Effector CD4-positive, alpha-beta T cell (primary cell): ENCODE results near the gene C16orf54.
"Not testable (repeated sequence)": the region's sequence is repeated elsewhere in the genome, so short reads cannot be mapped to it uniquely, and the experiment has no call there.

ENCODE experiments used
- DNase-seq: peaks from one replicate; pipeline ENCODE4 v3.0.0-alpha.2; 2020
- total RNA-seq: gene quantifications from one replicate; lab custom pipeline; 2026; lab: John Stamatoyannopoulos, UW

The C16orf54 gene, protein sequence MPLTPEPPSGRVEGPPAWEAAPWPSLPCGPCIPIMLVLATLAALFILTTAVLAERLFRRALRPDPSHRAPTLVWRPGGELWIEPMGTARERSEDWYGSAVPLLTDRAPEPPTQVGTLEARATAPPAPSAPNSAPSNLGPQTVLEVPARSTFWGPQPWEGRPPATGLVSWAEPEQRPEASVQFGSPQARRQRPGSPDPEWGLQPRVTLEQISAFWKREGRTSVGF
- 208 reads per million, percentile 93 among the genes with 10 or more reads in this experiment for total RNA-seq

DNA sequence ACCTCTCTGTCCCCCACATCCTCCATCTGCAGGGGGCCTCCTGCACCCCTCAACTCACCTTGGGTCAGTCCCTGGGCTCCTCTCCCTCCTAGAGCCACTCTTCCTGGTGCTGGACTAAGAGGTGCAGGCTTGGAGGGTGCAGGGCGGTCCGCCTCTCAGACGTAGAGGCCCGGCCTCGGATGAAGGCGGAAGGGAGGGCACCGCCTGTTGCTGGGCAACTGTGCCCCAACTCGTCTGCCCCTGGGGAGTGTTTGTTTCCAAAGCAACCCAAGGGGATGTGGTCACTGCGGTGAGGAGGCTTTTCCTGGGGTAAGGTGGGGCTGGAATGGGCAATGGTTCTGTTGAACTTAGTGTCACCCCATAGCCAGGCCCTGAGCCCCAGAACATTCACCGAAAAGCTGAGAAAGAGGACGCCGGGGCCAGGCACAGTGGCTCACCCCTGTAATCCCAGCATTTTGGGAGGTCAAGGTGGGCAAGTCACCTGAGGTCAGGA is at the start of gene C16orf54:
Gene C16orf54 (minus strand): TSS at position 138 of the 493 bp plus-strand sequence. CDS start 1,039 bp downstream, outside the sequence.
- peak; percentile 93 for DNase-seq

DNA sequence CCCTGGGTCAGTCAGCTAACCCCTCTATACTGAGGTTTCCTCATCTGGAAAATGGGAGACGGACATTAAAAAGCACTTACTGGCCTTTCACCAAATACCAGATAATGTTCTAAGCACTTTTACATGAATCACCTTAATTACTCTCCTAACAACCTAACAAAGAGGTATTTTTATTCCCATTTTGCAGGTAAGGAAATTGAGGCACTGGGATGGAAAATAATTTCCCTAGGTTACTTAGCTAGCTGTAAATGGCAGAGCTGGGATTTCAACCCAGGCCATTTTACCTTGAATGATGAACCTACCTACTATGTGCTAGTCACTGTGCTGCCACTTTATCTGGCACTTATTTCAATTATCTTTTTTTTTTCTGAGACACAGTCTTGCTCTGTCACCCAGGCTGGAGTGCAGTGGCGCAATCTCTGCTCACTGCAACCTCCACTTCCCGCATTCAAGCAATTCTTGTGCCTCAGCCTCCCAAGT is 48.5 kb upstream of the C16orf54 start:
- DNase-seq: no peak

DNA sequence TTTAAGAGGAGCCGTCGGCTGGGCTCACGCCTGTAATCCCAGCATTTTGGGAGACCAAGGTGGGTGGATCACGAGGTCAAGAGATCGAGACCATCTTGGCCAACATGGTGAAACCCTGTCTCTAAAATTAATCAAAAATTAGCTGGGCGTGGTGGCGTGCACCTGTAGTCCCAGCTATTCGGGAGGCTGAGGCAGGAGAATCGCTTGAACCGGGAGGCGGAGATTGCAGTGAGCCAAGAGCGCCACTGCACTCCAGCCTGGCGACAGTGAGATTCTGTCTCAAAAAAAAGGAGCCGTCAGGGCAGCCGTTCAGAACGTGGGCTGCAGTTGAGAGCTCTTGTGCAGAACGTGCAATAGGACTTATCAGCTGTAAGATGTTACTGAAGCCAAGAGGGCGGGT is 47.4 kb upstream of the C16orf54 start:
- not testable (repeated sequence) for DNase-seq

DNA sequence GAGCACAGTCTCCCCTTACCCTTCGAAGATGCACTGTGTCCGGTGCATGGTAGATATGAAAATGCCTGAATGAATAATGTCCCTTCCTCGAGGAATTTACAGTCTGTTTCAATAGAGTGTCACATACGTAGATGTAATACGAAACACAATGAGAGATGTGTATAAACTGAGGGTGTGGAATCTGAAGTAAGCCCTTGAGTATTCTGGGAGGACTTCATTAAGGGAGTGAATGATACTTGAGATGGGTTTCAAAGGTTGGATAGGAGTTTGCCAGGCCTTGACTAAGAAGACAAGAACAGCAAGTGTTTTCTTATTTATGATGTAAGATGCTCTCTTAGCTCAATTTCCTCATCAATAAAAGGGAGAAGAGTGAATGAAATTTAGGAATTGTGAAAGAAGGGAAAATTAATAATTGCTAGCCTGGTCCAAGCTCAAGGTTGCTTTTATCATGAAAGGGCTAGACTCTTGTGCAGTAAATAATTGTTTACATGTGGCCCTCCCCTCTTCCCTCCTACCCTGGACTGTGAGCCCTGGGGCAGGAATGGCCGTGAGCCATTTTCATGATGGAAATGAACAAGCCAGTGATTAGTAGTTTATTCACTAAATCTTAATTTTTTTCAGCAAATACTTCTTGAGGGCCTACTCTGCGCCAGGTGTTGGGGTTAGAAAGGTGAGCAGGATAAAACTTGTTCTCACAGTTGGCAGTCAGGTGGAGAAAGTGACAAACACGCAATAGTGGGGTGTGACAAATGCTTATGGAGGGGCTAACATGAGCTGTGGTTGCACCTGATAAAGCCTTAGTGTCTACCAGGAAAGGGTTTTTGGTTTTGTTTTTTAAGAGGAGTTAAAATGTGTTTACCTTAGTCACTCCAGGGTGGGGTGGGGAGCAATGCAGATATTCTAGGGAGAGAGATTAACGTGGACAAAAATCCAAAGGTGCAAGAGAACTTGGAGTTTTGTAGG is 46.3 kb upstream of the C16orf54 start:
- no peak for DNase-seq

DNA sequence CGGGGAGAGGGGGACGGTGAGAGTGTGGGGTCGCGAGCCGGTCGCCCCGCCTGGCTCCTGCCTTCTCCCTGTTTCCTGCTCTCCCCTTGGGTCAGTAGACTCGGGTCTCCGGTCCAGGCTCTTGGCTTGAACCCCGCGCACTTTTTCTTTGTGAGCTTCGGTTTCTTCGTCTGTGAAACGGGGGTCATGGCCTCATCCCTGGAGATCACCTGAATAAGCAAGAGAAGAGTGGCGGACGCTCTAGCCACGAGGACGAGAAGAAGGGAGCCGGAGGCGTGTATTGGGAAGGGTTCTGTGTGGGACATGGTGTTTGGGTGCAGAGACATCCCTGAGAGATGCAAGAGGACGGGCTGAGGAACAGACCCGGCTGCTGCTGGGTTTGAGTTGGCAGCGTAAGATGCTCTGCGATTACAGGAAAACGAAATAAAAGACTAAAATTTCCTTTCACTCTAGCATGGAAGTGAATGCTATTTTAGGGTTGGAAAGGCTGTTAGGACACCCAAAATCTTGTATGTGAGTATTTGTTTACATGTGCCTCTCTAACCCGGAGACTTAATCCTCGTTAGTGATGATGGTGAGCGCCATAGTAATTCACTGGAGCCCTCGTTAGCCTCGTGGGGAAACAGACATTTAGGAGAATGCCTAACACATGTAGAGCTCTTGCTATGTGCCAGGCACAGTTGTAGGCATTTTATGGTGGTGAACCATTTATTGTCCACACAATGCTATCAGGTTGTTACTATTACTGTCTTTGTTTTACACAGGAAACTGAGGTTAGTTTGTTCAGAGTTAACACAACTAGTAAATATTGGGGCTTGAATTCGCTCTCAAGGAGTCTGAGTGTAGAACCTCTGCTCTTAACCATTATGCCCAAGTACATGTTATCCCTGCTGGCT is 45.4 kb upstream of the C16orf54 start:
- no peak for DNase-seq

DNA sequence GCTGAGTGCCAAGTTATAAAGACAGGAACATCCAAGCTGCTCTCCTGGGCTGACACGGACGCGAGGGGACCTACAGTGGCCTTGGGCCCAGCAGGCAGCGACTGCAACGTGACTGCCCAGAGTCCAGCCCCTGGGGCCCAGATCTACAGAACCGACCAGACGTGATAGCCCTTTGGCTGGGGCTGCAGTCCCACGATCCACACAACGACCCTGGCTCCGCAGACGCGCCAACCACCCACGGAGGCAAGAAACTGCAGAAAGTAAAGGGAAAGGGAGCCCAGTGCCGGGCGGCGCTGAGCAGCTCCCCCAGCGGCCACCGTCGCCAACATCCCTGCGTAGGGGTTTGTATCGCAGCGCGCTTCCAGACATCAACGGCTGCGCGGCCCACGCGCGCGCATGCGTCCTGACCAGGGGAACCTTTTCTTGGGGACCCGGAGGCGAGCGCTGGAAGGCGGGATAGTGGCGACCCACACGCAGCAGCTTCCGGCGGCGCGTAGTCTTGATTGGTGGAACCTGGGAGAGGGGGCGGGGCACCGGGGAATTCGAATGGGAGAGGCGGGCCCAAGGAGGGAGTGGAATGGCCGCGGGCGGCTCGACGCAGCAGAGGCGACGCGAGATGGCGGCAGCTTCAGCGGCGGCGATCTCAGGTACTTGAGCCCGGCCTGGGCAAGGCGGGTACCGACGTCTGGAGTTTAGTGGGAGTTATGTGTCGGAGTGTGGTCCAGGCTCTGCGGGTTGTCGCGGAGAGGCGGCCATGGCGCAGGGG is 44.6 kb upstream of the C16orf54 start, which contains the start of gene KIF22:
Gene KIF22 (plus strand): TSS at position 569 of the 766 bp plus-strand sequence. CDS start 9 bp downstream, at position 578.
- peak; percentile 100 for DNase-seq

DNA sequence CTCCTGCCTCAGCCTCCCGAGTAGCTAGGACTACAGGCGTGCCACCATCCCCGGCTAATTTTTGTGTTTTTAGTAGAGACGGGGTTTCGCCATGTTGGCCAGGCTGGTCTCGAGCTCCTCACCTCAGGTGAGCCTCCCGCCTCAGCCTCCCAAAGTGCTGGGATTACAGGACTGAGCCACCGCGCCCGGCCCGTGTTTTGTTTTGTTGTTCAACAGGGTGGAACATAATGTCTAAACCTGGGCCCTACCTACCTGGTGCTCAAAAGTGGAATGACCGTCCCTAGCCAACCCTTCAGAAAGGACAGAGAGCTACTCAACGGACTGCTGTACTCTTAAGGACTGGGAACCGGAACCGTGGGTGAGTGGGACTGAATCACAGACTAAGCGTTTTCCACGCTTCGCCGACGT is 44.0 kb upstream of the C16orf54 start:
- no peak for DNase-seq

DNA sequence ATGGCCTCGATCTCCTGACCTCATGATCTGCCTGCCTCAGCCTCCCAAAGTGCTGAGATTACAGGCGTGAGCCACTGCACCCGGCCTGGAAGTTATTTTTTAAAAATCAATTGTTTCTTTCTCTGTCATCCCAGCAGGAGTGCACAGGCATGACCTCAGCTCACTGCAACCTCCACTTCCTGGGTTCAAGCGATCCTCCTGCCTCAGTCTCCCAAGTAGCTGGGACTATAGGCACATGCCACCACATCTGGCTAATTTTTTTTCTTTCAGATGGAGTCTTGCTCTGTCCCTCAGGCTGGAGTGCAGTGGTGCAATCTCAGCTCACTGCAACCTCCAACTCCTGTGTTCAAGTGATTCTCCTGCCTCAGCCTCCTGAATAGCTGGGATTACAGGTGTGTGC is 41.4 kb upstream of the C16orf54 start:
- not testable (repeated sequence) for DNase-seq

DNA sequence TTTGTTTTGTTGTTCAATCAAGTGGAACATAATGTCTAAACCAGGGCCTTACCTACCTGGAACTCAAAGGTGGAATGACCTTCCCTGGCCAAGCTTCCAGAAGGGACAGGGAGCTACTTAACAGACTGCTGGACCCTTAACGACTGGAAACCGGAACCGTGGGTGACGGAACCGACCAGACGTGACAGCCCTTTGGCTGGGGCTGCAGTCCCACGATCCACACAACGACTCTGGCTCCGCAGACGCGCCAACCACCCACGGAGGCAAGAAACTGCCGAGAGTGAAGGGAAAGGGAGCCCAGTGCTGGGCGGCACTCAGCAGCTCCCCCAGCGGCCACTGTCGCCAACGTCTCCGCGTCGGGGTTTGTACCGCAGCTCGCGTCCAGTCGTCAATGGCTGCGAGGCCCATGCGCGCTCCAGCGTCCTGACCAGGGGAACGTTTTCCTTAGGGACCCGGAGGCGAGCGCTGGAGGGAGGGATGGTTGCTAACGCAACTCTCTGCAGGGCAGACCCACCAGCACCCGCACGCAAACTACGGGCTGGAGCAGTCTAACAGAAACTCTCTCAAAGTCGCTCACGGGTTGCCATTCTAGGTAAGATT is 39.2 kb upstream of the C16orf54 start:
- DNase-seq: peak; percentile 58

DNA sequence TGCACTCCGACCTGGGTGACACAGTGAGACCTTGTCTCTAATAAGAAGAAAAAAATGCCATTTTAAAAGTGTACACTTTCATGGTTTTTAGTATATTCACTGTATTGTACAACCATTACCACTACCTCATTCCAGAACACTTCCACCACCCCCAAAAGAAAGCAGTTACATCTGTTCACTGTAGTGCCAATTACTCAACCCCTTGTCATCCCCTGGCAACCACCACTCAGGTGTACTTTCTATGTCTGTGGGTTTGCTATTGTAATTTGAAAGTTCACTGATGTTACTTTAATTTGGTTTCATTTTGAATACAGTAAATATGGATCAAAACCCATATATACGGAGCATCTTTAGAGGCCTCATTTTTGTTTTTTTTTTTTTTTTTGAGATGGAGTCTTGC is 38.4 kb upstream of the C16orf54 start:
- no peak for DNase-seq

DNA sequence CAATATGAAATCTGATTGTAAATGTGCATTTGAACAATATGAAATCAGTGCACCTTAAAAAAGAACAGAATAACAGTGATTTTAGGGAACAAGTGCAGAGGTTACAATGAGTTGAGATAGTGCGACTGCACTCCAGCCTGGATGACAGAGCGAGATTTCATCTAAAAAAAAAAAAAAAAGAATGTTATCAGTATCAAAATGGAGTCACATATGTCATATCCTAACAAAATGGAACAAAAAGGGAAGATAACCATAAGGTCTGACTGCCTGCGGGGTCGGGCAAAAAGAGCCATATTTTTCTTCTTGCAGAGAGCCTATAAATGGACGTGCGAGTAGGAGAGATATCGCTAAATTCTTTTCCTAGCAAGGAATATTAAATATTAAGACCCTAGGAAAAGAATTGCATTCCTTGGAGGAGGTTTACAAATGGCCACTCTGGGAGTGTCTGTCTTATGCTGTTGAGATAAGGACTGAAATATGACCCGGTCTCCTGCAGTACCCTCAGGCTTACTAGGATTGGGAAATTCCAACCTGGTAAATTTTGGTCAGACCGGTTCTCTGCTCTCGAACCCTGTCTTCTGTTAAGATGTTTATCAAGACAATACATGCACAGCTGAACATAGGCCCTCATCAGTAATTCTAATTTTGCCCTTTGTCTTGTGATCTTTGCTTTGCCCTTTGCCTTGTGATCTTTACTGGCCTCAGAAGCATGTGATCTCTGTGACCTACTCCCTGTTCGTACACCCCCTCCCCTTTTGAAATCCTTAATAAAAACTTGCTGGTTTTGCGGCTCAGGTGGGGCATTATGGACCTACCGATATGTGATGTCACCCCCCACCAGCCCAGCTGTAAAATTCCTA is 37.5 kb upstream of the C16orf54 start:
- not testable (repeated sequence) for DNase-seq

DNA sequence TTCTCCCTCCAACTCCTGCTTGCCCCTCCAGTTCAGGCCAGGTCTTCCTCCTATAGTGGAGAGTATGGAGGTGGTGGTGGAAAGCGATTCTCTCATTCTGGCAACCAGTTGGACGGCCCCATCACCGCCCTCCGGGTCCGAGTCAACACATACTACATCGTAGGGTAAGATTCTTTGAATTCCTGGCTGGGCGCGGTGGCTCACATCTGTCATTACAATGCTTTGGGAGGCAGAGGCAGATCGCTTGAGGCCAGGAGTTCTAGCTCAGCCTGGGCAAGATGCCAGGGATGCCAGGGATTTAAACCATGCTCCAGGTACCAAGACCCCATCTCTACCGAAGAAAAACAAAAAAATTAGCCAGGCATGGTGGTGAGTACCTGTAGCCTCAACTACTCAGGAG is 33.7 kb upstream of the C16orf54 start:
- DNase-seq: no peak

DNA sequence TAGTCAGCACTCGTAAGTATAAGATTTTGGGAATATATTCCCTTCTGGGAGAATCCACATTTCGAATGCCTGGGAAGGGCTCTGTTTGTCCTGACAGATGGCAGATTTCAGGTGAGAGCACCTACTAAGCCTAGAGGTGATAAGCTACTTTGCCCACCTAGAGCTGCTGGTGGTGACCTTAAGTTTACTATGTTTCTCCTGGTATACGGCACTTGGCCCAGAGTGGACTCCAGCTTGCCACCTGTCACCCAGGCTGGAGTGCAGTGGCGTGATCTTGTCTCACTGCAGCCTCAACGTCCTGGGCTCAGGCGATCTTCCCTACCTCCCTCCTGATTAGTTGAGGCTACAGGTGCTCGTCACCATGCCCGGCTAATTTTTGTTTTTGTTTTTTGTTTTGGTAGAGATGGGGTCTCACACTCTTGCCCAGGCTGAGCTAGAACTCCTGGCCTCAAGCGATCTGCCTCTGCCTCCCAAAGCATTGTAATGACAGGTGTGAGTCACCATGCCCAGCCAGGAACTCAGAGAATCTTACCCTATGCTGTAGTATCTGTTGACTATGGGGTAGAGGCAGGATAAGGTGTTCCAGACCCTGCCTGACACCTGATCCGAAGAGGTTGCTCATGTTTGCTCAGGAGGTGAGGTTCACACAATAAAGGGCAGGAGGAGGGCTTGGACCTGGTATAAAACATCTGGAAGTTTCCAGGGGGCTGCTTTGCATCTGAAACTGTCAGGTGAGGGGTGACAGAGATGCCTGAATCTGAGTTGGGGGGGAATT is 32.0 kb upstream of the C16orf54 start, which contains the start of gene ZG16:
Gene ZG16 (plus strand): TSS at position 681 of the 775 bp plus-strand sequence. CDS start 1,011 bp downstream, outside the sequence.
- no peak for DNase-seq

DNA sequence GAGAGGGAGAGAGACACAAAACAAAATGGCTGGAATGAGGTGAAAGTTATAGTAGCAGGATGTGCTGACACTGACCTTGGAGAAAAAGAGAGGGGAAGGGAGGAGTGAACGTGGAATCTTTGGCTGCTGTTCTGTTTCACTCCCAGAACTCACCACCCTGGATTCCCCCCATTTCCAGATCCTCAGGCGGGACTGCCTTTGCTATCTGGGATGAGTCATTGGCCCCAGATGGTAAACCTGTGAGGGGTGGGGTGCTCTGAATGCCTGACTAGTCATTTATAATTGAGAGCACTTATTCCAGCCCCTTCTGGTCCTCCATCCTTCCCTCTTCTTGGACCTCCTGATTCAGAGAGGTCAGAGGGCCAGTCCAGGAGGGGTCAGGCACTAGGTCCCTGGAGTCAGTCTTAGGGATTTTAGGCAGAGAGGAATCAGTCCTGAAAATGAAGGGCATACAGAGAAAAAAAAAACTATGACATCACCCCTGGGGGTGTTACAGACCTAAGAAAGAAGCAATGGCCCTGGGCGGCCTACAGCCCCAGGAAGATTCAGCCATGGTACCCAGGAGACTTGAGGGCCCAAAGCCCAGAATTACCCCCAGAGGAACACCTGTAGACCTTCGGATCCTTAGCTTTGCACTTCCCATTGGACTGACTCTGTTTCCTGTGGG is 30.1 kb upstream of the C16orf54 start:
- DNase-seq: no peak

DNA sequence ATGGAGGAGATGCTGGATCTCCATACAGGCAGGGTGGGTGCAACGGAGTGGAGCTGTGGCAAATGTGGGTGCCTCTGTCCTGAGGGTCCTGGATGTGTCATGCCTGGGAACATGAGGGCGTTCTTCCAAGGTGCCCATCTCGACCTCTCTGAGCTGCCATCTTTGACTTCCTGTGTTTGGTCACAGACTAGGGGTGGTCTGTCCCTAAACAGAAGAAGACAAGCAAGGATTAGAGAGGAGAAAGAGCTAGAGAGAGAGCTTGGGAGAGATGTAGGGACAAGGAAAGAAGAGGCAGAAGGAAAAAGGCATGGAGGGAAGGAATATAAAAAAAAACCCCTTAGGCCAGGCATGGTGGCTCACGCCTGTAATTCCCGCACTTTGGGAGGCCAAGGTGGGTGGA is 28.9 kb upstream of the C16orf54 start:
- no peak for DNase-seq

DNA sequence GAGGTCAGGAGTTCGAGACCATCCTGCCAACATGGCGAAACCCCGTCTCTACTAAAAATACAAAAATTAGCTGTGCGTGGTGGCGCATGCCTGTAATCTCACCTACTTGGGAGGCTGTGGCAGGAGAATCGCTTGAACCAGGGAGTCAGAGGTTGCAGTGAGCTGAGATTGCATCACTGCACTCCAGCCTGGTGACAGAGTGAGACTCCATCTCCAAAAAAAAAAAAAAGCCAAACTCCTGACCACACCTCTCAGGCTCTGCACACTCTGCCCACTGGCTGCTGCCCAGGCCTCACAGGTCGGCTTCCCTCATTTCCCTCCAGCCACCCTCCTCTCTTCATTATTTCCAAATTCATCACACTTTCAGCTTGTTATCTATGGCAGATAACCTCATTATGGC is 26.5 kb upstream of the C16orf54 start:
- DNase-seq: not testable (repeated sequence)

DNA sequence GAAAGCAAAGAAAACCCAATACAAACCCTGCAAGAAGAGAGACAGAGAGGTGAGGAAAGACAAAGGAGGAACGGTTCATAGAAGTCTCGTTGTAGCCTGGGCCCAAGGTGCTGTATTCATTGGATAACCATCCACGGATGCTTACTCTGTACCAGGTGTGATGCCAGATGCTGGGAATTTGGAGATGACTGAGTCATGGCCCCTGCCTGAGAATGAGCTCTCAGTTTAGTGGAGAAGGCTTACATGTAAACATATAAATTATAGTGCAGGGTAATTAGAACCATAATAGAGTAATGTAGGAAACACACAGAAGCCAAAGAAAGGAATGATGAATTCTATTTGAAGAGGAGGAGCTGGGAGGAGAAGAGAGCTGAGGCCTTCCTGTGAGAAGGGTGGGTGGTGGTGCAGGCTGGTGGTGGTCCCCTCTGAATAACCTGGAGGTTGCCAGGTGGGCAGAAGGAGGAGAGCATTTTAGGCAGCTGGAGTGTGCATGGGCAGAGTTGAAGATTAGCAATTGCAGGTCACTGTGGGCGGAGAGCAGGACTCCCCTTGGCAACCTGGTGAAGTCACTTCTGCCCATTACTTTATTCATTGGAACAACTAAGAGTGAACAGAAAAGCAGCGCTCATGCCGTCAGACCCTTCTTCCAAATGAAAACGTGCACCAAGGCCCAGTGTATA is 24.6 kb upstream of the C16orf54 start:
- no peak for DNase-seq

DNA sequence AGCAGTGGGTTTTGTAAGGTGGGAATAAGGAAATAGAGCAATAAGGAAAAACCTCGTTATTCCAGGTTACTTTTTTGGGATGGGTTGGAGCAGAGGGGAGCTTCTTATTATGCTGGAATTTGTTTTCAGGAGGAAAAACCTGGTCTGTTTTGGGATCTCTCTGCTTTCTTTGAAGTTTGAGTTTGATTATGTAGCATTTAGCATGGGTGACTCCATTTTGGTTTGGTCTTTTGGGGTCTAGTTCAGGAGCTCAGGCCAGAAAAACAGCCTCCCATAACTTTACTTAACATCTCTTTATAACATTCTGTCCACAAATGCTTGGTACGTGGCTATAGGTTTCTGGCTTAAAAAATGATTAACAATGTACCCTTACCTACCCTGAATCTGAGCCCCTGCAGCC is 23.7 kb upstream of the C16orf54 start:
- DNase-seq: no peak
